Fibroblast of villous mesenchyme (primary cell): Measurements from ENCODE around the gene BMAL2. TPM values are rescaled to one million over a fixed set of nuclear protein-coding genes. Genes with fewer than 3 reads are reported as not detected.

Experiments used
- DNase-seq: peaks from one replicate; pipeline ENCODE4 v3.0.0-alpha.2; 2010; ENCODE audit warnings: low read depth
- H3K4me3 ChIP-seq: 2 replicates; pipeline ENCODE4 v1.5.1; 2011; ENCODE audit warnings: low read depth, mild to moderate bottlenecking, low read length
- total RNA-seq: library from RNA; depleted of rRNA; stranded (reverse); fragments of >200 nt; gene quantifications from 2 replicates; pipeline ENCODE4 v1.2.3, GENCODE V29; 2012
- TF ChIP-seq, protein P1 (sequence below): IDR thresholded peaks from 2 replicates; pipeline ENCODE4 v1.5.1; 2012; ENCODE audit warnings: low read depth, mild to moderate bottlenecking, low read length; ENCODE audit not compliant: insufficient read depth

BMAL2 gene
- total RNA-seq, 1 donor: 21.6 TPM

- TF ChIP-seq, protein P1, sequence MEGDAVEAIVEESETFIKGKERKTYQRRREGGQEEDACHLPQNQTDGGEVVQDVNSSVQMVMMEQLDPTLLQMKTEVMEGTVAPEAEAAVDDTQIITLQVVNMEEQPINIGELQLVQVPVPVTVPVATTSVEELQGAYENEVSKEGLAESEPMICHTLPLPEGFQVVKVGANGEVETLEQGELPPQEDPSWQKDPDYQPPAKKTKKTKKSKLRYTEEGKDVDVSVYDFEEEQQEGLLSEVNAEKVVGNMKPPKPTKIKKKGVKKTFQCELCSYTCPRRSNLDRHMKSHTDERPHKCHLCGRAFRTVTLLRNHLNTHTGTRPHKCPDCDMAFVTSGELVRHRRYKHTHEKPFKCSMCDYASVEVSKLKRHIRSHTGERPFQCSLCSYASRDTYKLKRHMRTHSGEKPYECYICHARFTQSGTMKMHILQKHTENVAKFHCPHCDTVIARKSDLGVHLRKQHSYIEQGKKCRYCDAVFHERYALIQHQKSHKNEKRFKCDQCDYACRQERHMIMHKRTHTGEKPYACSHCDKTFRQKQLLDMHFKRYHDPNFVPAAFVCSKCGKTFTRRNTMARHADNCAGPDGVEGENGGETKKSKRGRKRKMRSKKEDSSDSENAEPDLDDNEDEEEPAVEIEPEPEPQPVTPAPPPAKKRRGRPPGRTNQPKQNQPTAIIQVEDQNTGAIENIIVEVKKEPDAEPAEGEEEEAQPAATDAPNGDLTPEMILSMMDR: no peak
- H3K4me3 ChIP-seq: no peak overlapping the region
- DNase-seq: peak; percentile 94
Measured at GRCh38 chr12:27382171-27382795, 49.6 kb downstream of the BMAL2 start.

Other genes starting within 250 kb of the BMAL2 start
- 38.9 and 57.7 TPM in 2 replicates for gene STK38L, start 88.5 kb upstream of the BMAL2 start, total RNA-seq
- gene SMCO2, start 113.9 kb downstream of the BMAL2 start, total RNA-seq: under 0.01 TPM in 1 of 2 replicates, not detected in the other
- gene PPFIBP1, start 191.4 kb downstream of the BMAL2 start, total RNA-seq: 69.1 and 71.2 TPM in 2 replicates